HepG2 (cell line): ENCODE results near the gene BRPF1. TPM values are rescaled to one million over a fixed set of nuclear protein-coding genes. Genes with fewer than 3 reads are reported as not detected.

ENCODE experiments used
- NR3C1 ChIP-seq: sonication (generic); formaldehyde crosslinking; IDR thresholded peaks from 2 replicates; pipeline ENCODE4 v1.4.0; 2020; ENCODE audit warnings: missing genetic modification reagents
- ZFP36L2 ChIP-seq: sonication (generic); formaldehyde crosslinking; IDR thresholded peaks from 2 replicates; pipeline ENCODE4 v1.4.0; 2020; ENCODE audit warnings: missing genetic modification reagents
- polyA plus RNA-seq, 8 experiments: library from polyadenylated mRNA; depleted of rRNA in 3 of 8; stranded (reverse) in 7 of 8; unstranded in 1 of 8; fragments of >200 nt; fragmentation: Illumina TruSeq in 4 of 8; extraction: Trizol in 4 of 8; gene quantifications; 2 replicates each; pipeline versions ENCODE4 v1.2.1 to v1.2.3, GENCODE V29; 2011 to 2016; ENCODE audit warnings: low read depth in 4 of 8, missing spikeins in 1 of 8, mixed read lengths in 1 of 8; ENCODE audit not compliant: insufficient read depth in 1 of 8
- total RNA-seq, 5 experiments: library from RNA; depleted of rRNA; stranded (reverse); fragments of >200 nt; fragmentation: Illumina TruSeq; extraction: Trizol; gene quantifications; 2 replicates each; pipeline ENCODE4 v1.2.3, GENCODE V29; 2016; ENCODE audit warnings: low read depth in 1 of 5
- TF ChIP-seq, protein P1 (sequence below): sonication (generic); formaldehyde crosslinking; IDR thresholded peaks from 2 replicates; pipeline ENCODE4 v1.8.0; 2022; ENCODE audit warnings: missing genetic modification reagents, mild to moderate bottlenecking, borderline replicate concordance
- TF ChIP-seq, protein P2 (sequence below): sonication (generic); formaldehyde crosslinking; IDR thresholded peaks from 2 replicates; pipeline ENCODE4 v1.4.0; 2020; ENCODE audit warnings: mild to moderate bottlenecking, low read depth, missing genetic modification reagents
- TF ChIP-seq, protein P3 (sequence below): sonication (generic); formaldehyde crosslinking; IDR thresholded peaks from 2 replicates; pipeline ENCODE4 v1.5.0; 2020; ENCODE audit warnings: mild to moderate bottlenecking, missing genetic modification reagents
- TF ChIP-seq, protein P4 (sequence below): sonication (generic); formaldehyde crosslinking; IDR thresholded peaks from 2 replicates; pipeline ENCODE4 v1.8.0; 2022; ENCODE audit warnings: missing genetic modification reagents, low read depth, mild to moderate bottlenecking, borderline replicate concordance

BRPF1 gene
- total and polyA plus RNA-seq, 2 of the 13 experiments (the other 11 are each of a cell fraction or from before 2014, with no cell fraction given): 7.3 to 10.0 TPM

DNA sequence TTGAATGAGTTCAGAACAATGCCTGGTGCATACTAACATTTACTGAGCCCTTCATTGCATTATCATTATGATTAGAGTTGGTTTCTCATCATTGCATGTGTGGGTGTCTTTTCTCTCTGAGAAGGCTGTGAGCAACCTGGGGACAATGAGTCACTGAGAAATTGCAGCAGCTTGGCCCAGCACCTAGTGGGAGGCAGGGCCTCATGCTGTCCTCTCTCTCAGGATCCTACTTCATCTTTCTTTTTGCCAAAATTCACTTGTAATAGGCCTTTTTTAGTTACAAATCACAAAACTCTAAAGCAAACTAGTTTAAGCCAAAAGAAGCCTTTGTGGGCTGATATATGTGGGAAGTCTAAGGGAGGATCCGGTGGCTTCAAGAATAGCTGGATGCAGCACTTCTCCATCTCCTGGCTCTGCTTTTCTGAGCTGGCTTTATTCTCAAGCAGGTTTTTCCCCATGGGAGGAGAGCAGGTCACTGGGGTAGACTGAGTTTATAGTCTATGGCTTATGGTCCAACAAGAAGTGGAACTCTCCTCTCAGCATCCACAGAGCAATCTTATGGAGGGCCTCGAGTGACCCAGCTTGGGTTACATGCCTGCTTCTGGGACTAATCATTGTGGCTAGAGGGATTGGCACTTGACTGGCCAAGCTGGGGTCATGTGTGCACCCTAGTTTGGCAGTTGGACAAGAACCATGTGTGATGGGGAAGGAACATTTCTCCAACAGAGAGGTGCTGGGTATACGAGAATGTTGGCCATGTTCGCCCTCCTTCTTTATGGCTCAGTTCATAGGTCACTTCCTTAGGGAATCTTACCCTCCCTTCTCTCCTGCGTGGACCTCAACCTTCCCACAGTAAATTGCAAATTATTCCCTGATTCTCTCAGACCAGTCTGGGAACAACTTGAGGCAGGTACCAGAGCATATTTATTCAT lies 46.9 kb downstream of the BRPF1 start (continued):
- TF ChIP-seq ZFP36L2 (CRISPR knock-in tag) (no peak), NR3C1 (CRISPR knock-in tag) (no peak)
- TF ChIP-seq, protein P1, sequence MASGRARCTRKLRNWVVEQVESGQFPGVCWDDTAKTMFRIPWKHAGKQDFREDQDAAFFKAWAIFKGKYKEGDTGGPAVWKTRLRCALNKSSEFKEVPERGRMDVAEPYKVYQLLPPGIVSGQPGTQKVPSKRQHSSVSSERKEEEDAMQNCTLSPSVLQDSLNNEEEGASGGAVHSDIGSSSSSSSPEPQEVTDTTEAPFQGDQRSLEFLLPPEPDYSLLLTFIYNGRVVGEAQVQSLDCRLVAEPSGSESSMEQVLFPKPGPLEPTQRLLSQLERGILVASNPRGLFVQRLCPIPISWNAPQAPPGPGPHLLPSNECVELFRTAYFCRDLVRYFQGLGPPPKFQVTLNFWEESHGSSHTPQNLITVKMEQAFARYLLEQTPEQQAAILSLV (CRISPR knock-in tag): no peak
- TF ChIP-seq, protein P2, sequence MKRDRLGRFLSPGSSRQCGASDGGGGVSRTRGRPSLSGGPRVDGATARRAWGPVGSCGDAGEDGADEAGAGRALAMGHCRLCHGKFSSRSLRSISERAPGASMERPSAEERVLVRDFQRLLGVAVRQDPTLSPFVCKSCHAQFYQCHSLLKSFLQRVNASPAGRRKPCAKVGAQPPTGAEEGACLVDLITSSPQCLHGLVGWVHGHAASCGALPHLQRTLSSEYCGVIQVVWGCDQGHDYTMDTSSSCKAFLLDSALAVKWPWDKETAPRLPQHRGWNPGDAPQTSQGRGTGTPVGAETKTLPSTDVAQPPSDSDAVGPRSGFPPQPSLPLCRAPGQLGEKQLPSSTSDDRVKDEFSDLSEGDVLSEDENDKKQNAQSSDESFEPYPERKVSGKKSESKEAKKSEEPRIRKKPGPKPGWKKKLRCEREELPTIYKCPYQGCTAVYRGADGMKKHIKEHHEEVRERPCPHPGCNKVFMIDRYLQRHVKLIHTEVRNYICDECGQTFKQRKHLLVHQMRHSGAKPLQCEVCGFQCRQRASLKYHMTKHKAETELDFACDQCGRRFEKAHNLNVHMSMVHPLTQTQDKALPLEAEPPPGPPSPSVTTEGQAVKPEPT (CRISPR knock-in tag): no peak
- TF ChIP-seq, protein P3, sequence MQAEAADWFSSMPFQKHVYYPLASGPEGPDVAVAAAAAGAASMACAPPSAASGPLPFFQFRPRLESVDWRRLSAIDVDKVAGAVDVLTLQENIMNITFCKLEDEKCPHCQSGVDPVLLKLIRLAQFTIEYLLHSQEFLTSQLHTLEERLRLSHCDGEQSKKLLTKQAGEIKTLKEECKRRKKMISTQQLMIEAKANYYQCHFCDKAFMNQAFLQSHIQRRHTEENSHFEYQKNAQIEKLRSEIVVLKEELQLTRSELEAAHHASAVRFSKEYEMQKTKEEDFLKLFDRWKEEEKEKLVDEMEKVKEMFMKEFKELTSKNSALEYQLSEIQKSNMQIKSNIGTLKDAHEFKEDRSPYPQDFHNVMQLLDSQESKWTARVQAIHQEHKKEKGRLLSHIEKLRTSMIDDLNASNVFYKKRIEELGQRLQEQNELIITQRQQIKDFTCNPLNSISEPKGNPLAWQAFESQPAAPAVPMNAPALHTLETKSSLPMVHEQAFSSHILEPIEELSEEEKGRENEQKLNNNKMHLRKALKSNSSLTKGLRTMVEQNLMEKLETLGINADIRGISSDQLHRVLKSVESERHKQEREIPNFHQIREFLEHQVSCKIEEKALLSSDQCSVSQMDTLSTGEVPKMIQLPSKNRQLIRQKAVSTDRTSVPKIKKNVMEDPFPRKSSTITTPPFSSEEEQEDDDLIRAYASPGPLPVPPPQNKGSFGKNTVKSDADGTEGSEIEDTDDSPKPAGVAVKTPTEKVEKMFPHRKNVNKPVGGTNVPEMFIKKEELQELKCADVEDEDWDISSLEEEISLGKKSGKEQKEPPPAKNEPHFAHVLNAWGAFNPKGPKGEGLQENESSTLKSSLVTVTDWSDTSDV (CRISPR knock-in tag): no peak
- TF ChIP-seq, protein P4, sequence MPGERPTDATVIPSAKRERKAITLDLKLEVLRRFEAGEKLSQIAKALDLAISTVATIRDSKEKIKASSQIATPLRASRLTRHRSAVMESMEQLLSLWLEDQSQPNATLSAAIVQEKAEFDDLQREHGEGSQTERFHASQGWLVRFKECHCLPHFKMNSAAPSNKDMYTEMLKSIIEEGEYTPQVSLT (CRISPR knock-in tag): no peak
- TF ChIP-seq, all 625 proteins: peak for 0
